PC-9 (cell line): ENCODE data around the gene PGM2. TPM values are rescaled to one million over a fixed set of nuclear protein-coding genes. Genes with fewer than 3 reads are reported as not detected.
A peak's percentile ranks its signal among the peaks of the same experiment; 100 is the strongest.

ENCODE experiments used
- BruUV-seq: library from RNA; stranded (reverse); fragments of 400-500 nt; replicated peaks from 2 replicates; lab custom pipeline; 2021; lab: Mats Ljungman, UMichigan
- CTCF ChIA-PET: fragments of 300-600 bp; sonication (Branson Sonifier 250); formaldehyde crosslinking; loops from one replicate; lab custom pipeline; 2022; ENCODE audit warnings: antibody characterized with exemption; lab: Charles Lee
- POLR2A ChIA-PET: fragments of 300-600 bp; sonication (Branson Sonifier 250); formaldehyde crosslinking; loops from one replicate; lab custom pipeline; 2022; ENCODE audit warnings: antibody characterized with exemption; ENCODE audit not compliant: unreplicated experiment; lab: Charles Lee
- DNase-seq, 2 experiments: peaks; one replicate each; pipeline versions ENCODE4 v3.0.0 to v3.0.0-alpha.2; 2015 to 2022; ENCODE audit warnings: mixed read lengths in 1 of 2
- H2AFZ ChIP-seq: fragments of 200-600 bp; sonication (generic); 2 replicates; pipeline ENCODE4 v1.8.1; 2017; ENCODE audit warnings: antibody characterized with exemption
- H3F3A ChIP-seq: fragments of 200-600 bp; sonication (generic); 2 replicates; pipeline ENCODE4 v1.8.1; 2017; ENCODE audit warnings: antibody characterized with exemption, mild to moderate bottlenecking, low read depth; ENCODE audit not compliant: insufficient read depth
- H3K27ac ChIP-seq: fragments of 200-600 bp; sonication (generic); 2 replicates; pipeline ENCODE4 v1.6.1; 2016; ENCODE audit warnings: mixed run types
- H3K27me3 ChIP-seq: fragments of 200-600 bp; sonication (generic); 2 replicates; pipeline ENCODE4 v1.6.1; 2016; ENCODE audit warnings: low read depth, mixed run types; ENCODE audit not compliant: insufficient read depth
- H3K36me3 ChIP-seq: fragments of 200-600 bp; sonication (generic); 2 replicates; pipeline ENCODE4 v1.6.1; 2016; ENCODE audit warnings: low read depth, mixed run types
- H3K4me1 ChIP-seq: fragments of 200-600 bp; sonication (generic); replicated peaks from 2 replicates; pipeline ENCODE4 v1.6.1; 2016; ENCODE audit warnings: mixed run types; ENCODE audit not compliant: insufficient read depth
- H3K4me2 ChIP-seq: fragments of 200-600 bp; sonication (generic); 2 replicates; pipeline ENCODE4 v1.6.1; 2017; ENCODE audit warnings: mixed run types
- H3K4me3 ChIP-seq: fragments of 200-600 bp; sonication (generic); 2 replicates; pipeline ENCODE4 v1.6.1; 2016; ENCODE audit warnings: mixed run types
- H3K79me2 ChIP-seq: fragments of 200-600 bp; sonication (generic); 2 replicates; pipeline ENCODE4 v1.6.1; 2017; ENCODE audit warnings: low read depth, mixed run types
- H3K9me2 ChIP-seq: fragments of 200-600 bp; sonication (generic); 2 replicates; pipeline ENCODE4 v1.8.1; 2017; ENCODE audit warnings: mild to moderate bottlenecking; ENCODE audit not compliant: insufficient read depth
- H3K9me3 ChIP-seq: fragments of 200-600 bp; sonication (generic); 2 replicates; pipeline ENCODE4 v1.8.1; 2016; ENCODE audit warnings: low read depth; ENCODE audit not compliant: insufficient read depth
- H4K20me1 ChIP-seq: fragments of 200-600 bp; sonication (generic); 2 replicates; pipeline ENCODE4 v1.8.1; 2017; ENCODE audit not compliant: insufficient read depth
- CTCF ChIP-seq: fragments of 200-600 bp; sonication (generic); conservative IDR thresholded peaks from 2 replicates; pipeline ENCODE4 v1.6.1; 2017; ENCODE audit warnings: mixed run types, antibody characterized with exemption, mild to moderate bottlenecking, moderate library complexity
- EZH2 ChIP-seq: fragments of 200-600 bp; sonication (generic); IDR thresholded peaks from 2 replicates; pipeline ENCODE4 v1.8.0; 2017; ENCODE audit warnings: antibody characterized with exemption, low read depth
- intact Hi-C: fragments of 100-400 bp; cut with micrococcal nuclease; formaldehyde crosslinking; loops from one replicate; pipeline ENCODE4 v1.10.0; 2022; ENCODE audit not compliant: unreplicated experiment
- total RNA-seq: library from RNA; stranded (reverse); gene quantifications from 2 replicates; pipeline ENCODE4 v1.2.3, GENCODE V29; 2021

The PGM2 gene
- total RNA-seq, 1 experiment from 2014 or later: 32.5 TPM

- no peak overlapping the region for H3K27ac ChIP-seq
- no peak for DNase-seq
- no peaks in the 10 kb centered on the region for H3K9me3 ChIP-seq
- H3K36me3 ChIP-seq: no peaks in the 10 kb centered on the region
- H3K4me2 ChIP-seq: no peak overlapping the region
- H3F3A ChIP-seq: no peaks in the 10 kb centered on the region
- H4K20me1 ChIP-seq: no peaks in the 10 kb centered on the region
- no peak overlapping the region for H3K4me3 ChIP-seq
- H3K27me3 ChIP-seq: 0 out of 2 replicates have a peak, but pooled peaks cover 4% of the 10 kb centered on the region
- no peaks in the 10 kb centered on the region for H3K79me2 ChIP-seq
- no peak for TF ChIP-seq EZH2
- TF ChIP-seq CTCF: no peak
- CTCF ChIA-PET: interaction anchor here (0.7 kb wide), 1 partner anchor 97 kb away, joined by 4 read pairs; no protein-coding TSS in a partner anchor
- POLR2A ChIA-PET: no interaction called here
- intact Hi-C loops: loop anchor here (2.0 kb wide), 1 partner anchor 189 kb away; no protein-coding TSS in a partner anchor
- no peaks in the 10 kb centered on the region for H3K4me1 ChIP-seq
- no peaks in the 10 kb centered on the region for H3K9me2 ChIP-seq
- no peak overlapping the region for H2AFZ ChIP-seq
- no TSS peak for BruUV-seq
These were observed 34.2 kb upstream of the PGM2 start for GRCh38 chr4:37792241-37792640.

- H3K79me2 ChIP-seq: no peaks in the 10 kb centered on the region
- peak; percentile 66 for TF ChIP-seq CTCF
- TF ChIP-seq EZH2: no peak
- no peaks in the 10 kb centered on the region for H3K9me2 ChIP-seq
- POLR2A ChIA-PET: no interaction called here
- H2AFZ ChIP-seq: no peak overlapping the region
- H3K4me2 ChIP-seq: no peak overlapping the region
- no peaks in the 10 kb centered on the region for H4K20me1 ChIP-seq
- no peaks in the 10 kb centered on the region for H3K4me1 ChIP-seq
- DNase-seq: peak in 1 of 2 experiments; percentile 13
- 0 out of 2 replicates have a peak, but pooled peaks cover 3% of the 10 kb centered on the region for H3K27me3 ChIP-seq
- no peaks in the 10 kb centered on the region for H3K36me3 ChIP-seq
- no TSS peak for BruUV-seq
- CTCF ChIA-PET: no interaction called here
- no peak overlapping the region for H3K4me3 ChIP-seq
- H3K9me3 ChIP-seq: no peaks in the 10 kb centered on the region
- H3F3A ChIP-seq: no peaks in the 10 kb centered on the region
- intact Hi-C loops: loop anchor here (2.0 kb wide), 1 partner anchor 191 kb away; no protein-coding TSS in a partner anchor
- H3K27ac ChIP-seq: no peak overlapping the region
These were observed 32.9 kb upstream of the PGM2 start for GRCh38 chr4:37793562-37793961.

GRCh38 chr4:37794056-37794455 lies 32.4 kb upstream of the PGM2 start:
- ChIA-PET POLR2A (no interaction called here), CTCF (no interaction called here)
- TF ChIP-seq EZH2 (no peak), CTCF (no peak)
- intact Hi-C loops: no loop called here
- H3F3A ChIP-seq: no peaks in the 10 kb centered on the region
- H3K4me2 ChIP-seq: no peak overlapping the region
- H3K9me3 ChIP-seq: no peaks in the 10 kb centered on the region
- no peak overlapping the region for H2AFZ ChIP-seq
- H3K4me3 ChIP-seq: no peak overlapping the region
- no TSS peak for BruUV-seq
- no peaks in the 10 kb centered on the region for H3K9me2 ChIP-seq
- H4K20me1 ChIP-seq: no peaks in the 10 kb centered on the region
- H3K4me1 ChIP-seq: no peaks in the 10 kb centered on the region
- no peak for DNase-seq
- H3K79me2 ChIP-seq: no peaks in the 10 kb centered on the region
- H3K27ac ChIP-seq: no peak overlapping the region
- H3K36me3 ChIP-seq: no peaks in the 10 kb centered on the region
- H3K27me3 ChIP-seq: no peaks in the 10 kb centered on the region
